CD14-positive monocyte (primary cell): ENCODE measurements around the gene SBF2. TPM values are rescaled to one million over a fixed set of nuclear protein-coding genes. Genes with fewer than 3 reads are reported as not detected.

Experiments
- DNase-seq, 3 donors: peaks; one replicate each; pipeline ENCODE4 v3.0.0-alpha.2; 2011 to 2022
- H2AFZ ChIP-seq: 2 replicates; pipeline ENCODE4 v1.6.0; 2012; ENCODE audit warnings: mild to moderate bottlenecking, low read depth, low read length, inconsistent platforms; ENCODE audit not compliant: insufficient read depth, poor library complexity, severe bottlenecking
- H3K27ac ChIP-seq, 2 donors: 1 replicate in 1 of 2; 2 replicates in 1 of 2; pipeline ENCODE4 v1.5.1; 2012 to 2013; ENCODE audit warnings: low read length in 2 of 2, control low read depth in 1 of 2, inconsistent platforms in 1 of 2, low read depth in 1 of 2, mild to moderate bottlenecking in 1 of 2
- H3K27me3 ChIP-seq, 2 donors: one replicate each; pipeline versions ENCODE4 v1.6.0 to v1.6.1; 2011 to 2013; ENCODE audit warnings: low read length in 2 of 2; ENCODE audit not compliant: control insufficient read depth in 2 of 2, insufficient read depth in 2 of 2
- H3K36me3 ChIP-seq, 2 donors: replicated peaks in 1 of 2; 1 replicate in 1 of 2; 2 replicates in 1 of 2; pipeline versions ENCODE4 v1.5.1 to v1.6.1; 2012 to 2013; ENCODE audit warnings: low read length in 2 of 2, control low read depth in 1 of 2, inconsistent platforms in 1 of 2, mild to moderate bottlenecking in 1 of 2; ENCODE audit not compliant: insufficient read depth in 2 of 2, control insufficient read depth in 1 of 2
- H3K4me1 ChIP-seq, 2 donors: 1 replicate in 1 of 2; 2 replicates in 1 of 2; pipeline versions ENCODE4 v1.5.1 to v1.6.1; 2012 to 2013; ENCODE audit warnings: low read length in 2 of 2, control low read depth in 1 of 2, inconsistent platforms in 1 of 2, mild to moderate bottlenecking in 1 of 2, moderate library complexity in 1 of 2; ENCODE audit not compliant: insufficient read depth in 2 of 2, control insufficient read depth in 1 of 2
- H3K4me2 ChIP-seq: replicated peaks from 2 replicates; pipeline ENCODE3; 2012; ENCODE audit warnings: low read length, moderate library complexity, mild to moderate bottlenecking; ENCODE audit not compliant: poor library complexity, severe bottlenecking; ENCODE audit errors: extremely low read depth
- H3K4me3 ChIP-seq, 3 experiments: fragments of 200-600 bp in 1 of 3; sonication (generic) in 1 of 3; replicated peaks in 1 of 3; 1 replicate in 2 of 3; 2 replicates in 1 of 3; pipeline ENCODE4 v1.5.1; 2011 to 2013; ENCODE audit warnings: low read length in 3 of 3, mild to moderate bottlenecking in 3 of 3, control low read depth in 2 of 3, low read depth in 2 of 3, inconsistent platforms in 1 of 3, moderate library complexity in 1 of 3
- H3K79me2 ChIP-seq: 2 replicates; pipeline ENCODE4 v1.6.0; 2012; ENCODE audit warnings: mild to moderate bottlenecking, control low read depth, inconsistent platforms, low read length, moderate library complexity; ENCODE audit not compliant: insufficient read depth
- H3K9ac ChIP-seq: 2 replicates; pipeline ENCODE4 v1.6.0; 2017; ENCODE audit warnings: low read length, mild to moderate bottlenecking; ENCODE audit not compliant: insufficient read depth, poor library complexity, severe bottlenecking
- H3K9me3 ChIP-seq, 2 donors: replicated peaks in 1 of 2; 1 replicate in 1 of 2; 2 replicates in 1 of 2; pipeline versions ENCODE4 v1.5.1 to v1.6.1; 2012 to 2013; ENCODE audit warnings: low read length in 2 of 2, control low read depth in 1 of 2; ENCODE audit not compliant: control insufficient read depth in 1 of 2, insufficient read depth in 1 of 2
- H4K20me1 ChIP-seq: 2 replicates; pipeline ENCODE4 v1.6.0; 2012; ENCODE audit warnings: mild to moderate bottlenecking, low read length, control low read depth, moderate library complexity; ENCODE audit not compliant: insufficient read depth
- H3K27ac Mint-ChIP-seq, 7 donors: one replicate each; pipeline ENCODE4 v1.8.0; 2020; ENCODE audit warnings: mild to moderate bottlenecking in 7 of 7, mixed read lengths in 7 of 7, moderate library complexity in 6 of 7, inconsistent platforms in 2 of 7
- H3K27me3 Mint-ChIP-seq, 3 donors: one replicate each; pipeline ENCODE4 v1.8.0; 2021 to 2022; ENCODE audit warnings: low read depth in 3 of 3, mild to moderate bottlenecking in 3 of 3, mixed read lengths in 3 of 3, moderate library complexity in 3 of 3, inconsistent platforms in 1 of 3
- H3K36me3 Mint-ChIP-seq, 2 donors: one replicate each; pipeline ENCODE4 v1.8.0; 2020; ENCODE audit warnings: mixed read lengths in 2 of 2, inconsistent platforms in 1 of 2, mild to moderate bottlenecking in 1 of 2
- H3K4me1 Mint-ChIP-seq: one replicate; pipeline ENCODE4 v1.8.0; 2020; ENCODE audit warnings: mild to moderate bottlenecking, mixed read lengths
- H3K4me3 Mint-ChIP-seq, 2 donors: one replicate each; pipeline ENCODE4 v1.8.0; 2020; ENCODE audit warnings: mild to moderate bottlenecking in 2 of 2, mixed read lengths in 2 of 2, moderate library complexity in 1 of 2
- H3K9me3 Mint-ChIP-seq, 7 donors: one replicate each; pipeline ENCODE4 v1.8.0; 2020 to 2022; ENCODE audit warnings: mixed read lengths in 7 of 7, mild to moderate bottlenecking in 6 of 7, moderate library complexity in 6 of 7, inconsistent platforms in 2 of 7
- CTCF ChIP-seq: fragments of 200-600 bp; IDR thresholded peaks from one replicate; pipeline ENCODE4 v1.8.0; 2022; ENCODE audit warnings: antibody characterized with exemption, mild to moderate bottlenecking
- WGBS: methylation state at CpG from one replicate; pipeline ENCODE4 v1.1.5; 2013; ENCODE audit warnings: missing lambda C conversion rate; ENCODE audit not compliant: insufficient coverage; 5-methylcytosine and 5-hydroxymethylcytosine counted together
- intact Hi-C, 2 donors: fragments of 100-400 bp; cut with micrococcal nuclease; formaldehyde crosslinking; loops; one replicate each; pipeline versions ENCODE4 v1.15.0 to v1.15.1; 2023
- polyA plus RNA-seq, 3 donors: library from polyadenylated mRNA; depleted of rRNA in 1 of 3; unstranded in 2 of 3; stranded (reverse) in 1 of 3; fragments of 300-500 nt in 2 of 3; fragments of >200 nt in 1 of 3; fragmentation: Illumina TruSeq in 2 of 3; gene quantifications; 1 replicate in 2 of 3; 2 replicates in 1 of 3; pipeline ENCODE4 v1.2.3, GENCODE V29; 2012 to 2021

The SBF2 gene
- polyA plus RNA-seq, 3 donors: 8.9 to 30.7 (median 16.4) TPM

GRCh38 chr11:9787981-9788521, 506.0 kb downstream of the SBF2 start:
- Mint-ChIP-seq H3K4me3 (no peak overlapping the region), H3K9me3 (peaks cover 0 to 2% (median 0%) of the 10 kb centered on the region in 7 donors), H3K27ac (no peak overlapping the region), H3K27me3 (no peaks in the 10 kb centered on the region), H3K4me1 (peaks cover 9% of the 10 kb centered on the region), H3K36me3 (peaks cover 79 to 92% of the 10 kb centered on the region in 2 donors)
- H3K27ac ChIP-seq: no peak overlapping the region
- no peak overlapping the region for H3K4me3 ChIP-seq
- H3K4me2 ChIP-seq: no peak overlapping the region
- peaks cover 3 to 9% of the 10 kb centered on the region in 2 donors for H3K4me1 ChIP-seq
- intact Hi-C loops: no loop called here
- no peak overlapping the region for H2AFZ ChIP-seq
- no peaks in the 10 kb centered on the region for H3K27me3 ChIP-seq
- TF ChIP-seq CTCF: no peak
- no peaks in the 10 kb centered on the region for H3K79me2 ChIP-seq
- no peaks in the 10 kb centered on the region for H4K20me1 ChIP-seq
- 8% methylated on average over 2 of the region's 3 CpGs for WGBS
- DNase-seq: no peak
- no peaks in the 10 kb centered on the region for H3K9me3 ChIP-seq
- H3K36me3 ChIP-seq: peaks cover 60 to 90% of the 10 kb centered on the region in 2 donors
- no peak overlapping the region for H3K9ac ChIP-seq

GRCh38 chr11:9787260-9787659, 506.8 kb downstream of the SBF2 start:
- no peak for DNase-seq
- H3K27me3 Mint-ChIP-seq: no peaks in the 10 kb centered on the region
- no peak overlapping the region for H3K4me3 Mint-ChIP-seq
- H3K27ac Mint-ChIP-seq: no peak overlapping the region
- TF ChIP-seq CTCF: no peak
- Histone ChIP-seq H3K4me2 (no peak overlapping the region), H3K4me3 (no peak overlapping the region), H3K79me2 (no peaks in the 10 kb centered on the region), H3K9me3 (no peaks in the 10 kb centered on the region), H3K9ac (no peak overlapping the region), H2AFZ (no peak overlapping the region), H4K20me1 (no peaks in the 10 kb centered on the region), H3K36me3 (peaks cover 59 to 89% of the 10 kb centered on the region in 2 donors), H3K27me3 (no peaks in the 10 kb centered on the region), H3K4me1 (peaks cover 3 to 9% of the 10 kb centered on the region in 2 donors), H3K27ac (no peak overlapping the region)
- intact Hi-C loops: no loop called here
- peaks cover 0 to 2% (median 0%) of the 10 kb centered on the region in 7 donors for H3K9me3 Mint-ChIP-seq
- peaks cover 77 to 93% of the 10 kb centered on the region in 2 donors for H3K36me3 Mint-ChIP-seq
- 100% methylated on average over 3 of the region's 5 CpGs for WGBS
- H3K4me1 Mint-ChIP-seq: peaks cover 9% of the 10 kb centered on the region
